ENCODE measurements around the gene TRAK2.

TRAK2 gene

GRCh38 chr2:201360256-201360655 lies 91.0 kb downstream of the TRAK2 start:
- no peak for DNase-seq

- DNase-seq, result no peak
Observed at GRCh38 chr2:201358684-201359083, 92.6 kb downstream of the TRAK2 start.

GRCh38 chr2:201357221-201357620 lies 94.0 kb downstream of the TRAK2 start, which contains the start of gene FLACC1:
Gene FLACC1, minus strand, starts transcription at chr2:201357345. Its CDS starts 5,941 bp downstream, at chr2:201351404.
- DNase-seq, result no peak

- DNase-seq, result no peak
Observed at GRCh38 chr2:201353116-201353515, 98.1 kb downstream of the TRAK2 start.

GRCh38 chr2:201350879-201351278 lies 100.4 kb downstream of the TRAK2 start:
- DNase-seq, result no peak

- no peak for DNase-seq
Observed at GRCh38 chr2:201349601-201350000, 101.7 kb downstream of the TRAK2 start.

- no peak for DNase-seq
Observed at GRCh38 chr2:201348758-201349157, 102.5 kb downstream of the TRAK2 start.

GRCh38 chr2:201347138-201347537 lies 104.1 kb downstream of the TRAK2 start:
- DNase-seq, result no peak

GRCh38 chr2:201345625-201346213 lies 105.5 kb downstream of the TRAK2 start:
- no peak for DNase-seq

GRCh38 chr2:201344663-201345366 lies 106.4 kb downstream of the TRAK2 start:
- DNase-seq, result no peak

- no peak for DNase-seq
Observed at GRCh38 chr2:201343559-201343958, 107.7 kb downstream of the TRAK2 start.

- DNase-seq, result no peak
Observed at GRCh38 chr2:201342923-201343322, 108.3 kb downstream of the TRAK2 start.

GRCh38 chr2:201329409-201329808 lies 121.8 kb downstream of the TRAK2 start:
- DNase-seq, result no peak

GRCh38 chr2:201327678-201328077 lies 123.6 kb downstream of the TRAK2 start:
- no peak for DNase-seq
